Liver (tissue), 3 donors: ENCODE data around the gene CAMK2N2.
A peak's percentile ranks its signal among the peaks of the same experiment; 100 is the strongest.

ENCODE experiments used
- CTCF ChIP-seq: fragments of 150-350 bp; IDR thresholded peaks from 2 replicates; pipeline ENCODE4 v1.5.1; 2017; ENCODE audit warnings: improper control_type of control experiment, low read depth, low read length; ENCODE audit not compliant: missing input control
- YY1 ChIP-seq: IDR thresholded peaks from 2 replicates; pipeline ENCODE4 v1.6.1; 2016; ENCODE audit warnings: antibody characterized with exemption, mild to moderate bottlenecking
- TF ChIP-seq, protein P1 (sequence below): IDR thresholded peaks from 2 replicates; pipeline ENCODE4 v1.6.1; 2016; ENCODE audit warnings: antibody characterized with exemption, mild to moderate bottlenecking
- TF ChIP-seq, protein P2 (sequence below): IDR thresholded peaks from 2 replicates; pipeline ENCODE4 v1.6.1; 2016; ENCODE audit warnings: antibody characterized with exemption
- donor health status: healthy.
- donor health status: healthy.

- TF ChIP-seq CTCF (no peak), YY1 (no peak)
- TF ChIP-seq, protein P1, sequence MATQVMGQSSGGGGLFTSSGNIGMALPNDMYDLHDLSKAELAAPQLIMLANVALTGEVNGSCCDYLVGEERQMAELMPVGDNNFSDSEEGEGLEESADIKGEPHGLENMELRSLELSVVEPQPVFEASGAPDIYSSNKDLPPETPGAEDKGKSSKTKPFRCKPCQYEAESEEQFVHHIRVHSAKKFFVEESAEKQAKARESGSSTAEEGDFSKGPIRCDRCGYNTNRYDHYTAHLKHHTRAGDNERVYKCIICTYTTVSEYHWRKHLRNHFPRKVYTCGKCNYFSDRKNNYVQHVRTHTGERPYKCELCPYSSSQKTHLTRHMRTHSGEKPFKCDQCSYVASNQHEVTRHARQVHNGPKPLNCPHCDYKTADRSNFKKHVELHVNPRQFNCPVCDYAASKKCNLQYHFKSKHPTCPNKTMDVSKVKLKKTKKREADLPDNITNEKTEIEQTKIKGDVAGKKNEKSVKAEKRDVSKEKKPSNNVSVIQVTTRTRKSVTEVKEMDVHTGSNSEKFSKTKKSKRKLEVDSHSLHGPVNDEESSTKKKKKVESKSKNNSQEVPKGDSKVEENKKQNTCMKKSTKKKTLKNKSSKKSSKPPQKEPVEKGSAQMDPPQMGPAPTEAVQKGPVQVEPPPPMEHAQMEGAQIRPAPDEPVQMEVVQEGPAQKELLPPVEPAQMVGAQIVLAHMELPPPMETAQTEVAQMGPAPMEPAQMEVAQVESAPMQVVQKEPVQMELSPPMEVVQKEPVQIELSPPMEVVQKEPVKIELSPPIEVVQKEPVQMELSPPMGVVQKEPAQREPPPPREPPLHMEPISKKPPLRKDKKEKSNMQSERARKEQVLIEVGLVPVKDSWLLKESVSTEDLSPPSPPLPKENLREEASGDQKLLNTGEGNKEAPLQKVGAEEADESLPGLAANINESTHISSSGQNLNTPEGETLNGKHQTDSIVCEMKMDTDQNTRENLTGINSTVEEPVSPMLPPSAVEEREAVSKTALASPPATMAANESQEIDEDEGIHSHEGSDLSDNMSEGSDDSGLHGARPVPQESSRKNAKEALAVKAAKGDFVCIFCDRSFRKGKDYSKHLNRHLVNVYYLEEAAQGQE = peak; percentile 94
- TF ChIP-seq, protein P2, sequence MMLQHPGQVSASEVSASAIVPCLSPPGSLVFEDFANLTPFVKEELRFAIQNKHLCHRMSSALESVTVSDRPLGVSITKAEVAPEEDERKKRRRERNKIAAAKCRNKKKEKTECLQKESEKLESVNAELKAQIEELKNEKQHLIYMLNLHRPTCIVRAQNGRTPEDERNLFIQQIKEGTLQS = no peak
Observed at GRCh38 chr3:184259878-184260723, 1.3 kb downstream of the CAMK2N2 start.
